ENCODE measurements around the gene BICRAL. TPM values are rescaled to one million over a fixed set of nuclear protein-coding genes. Genes with fewer than 3 reads are reported as not detected.
"Not testable (repeated sequence)": the region's sequence is repeated elsewhere in the genome, so short reads cannot be mapped to it uniquely, and the experiment has no call there.

The BICRAL gene
- total RNA-seq, 1 donor from 2014 or later, result 14.4 TPM

DNA sequence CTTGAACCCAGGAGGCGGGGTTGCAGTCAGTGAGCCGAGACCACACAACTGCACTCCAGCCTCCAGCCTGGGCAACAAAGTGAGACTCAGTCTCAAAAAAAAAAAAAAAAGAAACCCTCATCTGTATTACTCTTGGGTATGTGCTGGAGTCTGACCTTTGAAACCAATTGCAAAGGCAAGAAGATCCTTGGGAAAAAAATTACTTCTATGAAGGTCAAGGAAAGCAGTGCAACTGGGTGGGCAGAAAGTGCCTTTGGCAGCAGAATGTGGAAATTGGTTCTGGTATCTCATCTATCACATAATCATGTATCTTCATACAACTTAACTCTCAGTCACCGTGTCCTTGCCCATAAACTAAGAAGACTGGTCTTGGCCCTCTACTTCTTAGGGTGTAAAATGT, 89.9 kb downstream of the BICRAL start:
- Mint-ChIP-seq H3K4me1 (ENCODE audit: low read depth) (no peaks in the 10 kb centered on the region), H3K27me3 (no peaks in the 10 kb centered on the region), H3K9me3 (ENCODE audit: low read depth) (no peaks in the 10 kb centered on the region), H3K4me3 (ENCODE audit: low read depth) (no peak overlapping the region), H3K36me3 (ENCODE audit: insufficient read depth) (no peaks in the 10 kb centered on the region), H3K27ac (no peak overlapping the region)
- no peak for DNase-seq (ENCODE audit: low spot score, unreplicated experiment)
- no peak for TF ChIP-seq CTCF (IDR thresholded peaks at IDR 0.05; ENCODE audit: unreplicated experiment)

- H3K27ac Mint-ChIP-seq, result no peak overlapping the region
- H3K27me3 Mint-ChIP-seq, result no peaks in the 10 kb centered on the region
- no peak for DNase-seq (ENCODE audit: low spot score, unreplicated experiment)
- no peaks in the 10 kb centered on the region for H3K9me3 Mint-ChIP-seq (ENCODE audit: low read depth)
- H3K4me1 Mint-ChIP-seq (ENCODE audit: low read depth), result no peaks in the 10 kb centered on the region
- TF ChIP-seq CTCF (IDR thresholded peaks at IDR 0.05; ENCODE audit: unreplicated experiment), result no peak
- no peak overlapping the region for H3K4me3 Mint-ChIP-seq (ENCODE audit: low read depth)
- no peaks in the 10 kb centered on the region for H3K36me3 Mint-ChIP-seq (ENCODE audit: insufficient read depth)
Measured at GRCh38 chr6:42873313-42873712, 91.5 kb downstream of the BICRAL start.

- H3K36me3 Mint-ChIP-seq (ENCODE audit: insufficient read depth), result peaks cover 2% of the 10 kb centered on the region
- no peaks in the 10 kb centered on the region for H3K27me3 Mint-ChIP-seq
- peaks cover 6% of the 10 kb centered on the region for H3K4me1 Mint-ChIP-seq (ENCODE audit: low read depth)
- DNase-seq (ENCODE audit: low spot score, unreplicated experiment), result no peak
- H3K4me3 Mint-ChIP-seq (ENCODE audit: low read depth), result peak overlapping the region; percentile 50
- H3K9me3 Mint-ChIP-seq (ENCODE audit: low read depth), result no peaks in the 10 kb centered on the region
- H3K27ac Mint-ChIP-seq, result no peak overlapping the region
- no peak for TF ChIP-seq CTCF (IDR thresholded peaks at IDR 0.05; ENCODE audit: unreplicated experiment)
Measured at GRCh38 chr6:42877695-42878094, 95.8 kb downstream of the BICRAL start.

- peaks cover 12% of the 10 kb centered on the region for H3K36me3 Mint-ChIP-seq (ENCODE audit: insufficient read depth)
- H3K4me3 Mint-ChIP-seq (ENCODE audit: low read depth), result peak within 1 kb of the TSS; percentile 98
- peaks cover 6% of the 10 kb centered on the region for H3K4me1 Mint-ChIP-seq (ENCODE audit: low read depth)
- H3K27me3 Mint-ChIP-seq, result no peaks in the 10 kb centered on the region
- peak within 1 kb of the TSS; percentile 100 for H3K27ac Mint-ChIP-seq
- peak; percentile 48 for DNase-seq (ENCODE audit: low spot score, unreplicated experiment)
- no peaks in the 10 kb centered on the region for H3K9me3 Mint-ChIP-seq (ENCODE audit: low read depth)
- TF ChIP-seq CTCF (IDR thresholded peaks at IDR 0.05; ENCODE audit: unreplicated experiment), result peak; percentile 25
Measured at GRCh38 chr6:42879372-42880239, 97.8 kb downstream of the BICRAL start, which contains the start of gene RPL7L1. TSS of gene RPL7L1 (plus strand) at chr6:42879616. CDS start at chr6:42879911, 295 bp downstream.

DNA sequence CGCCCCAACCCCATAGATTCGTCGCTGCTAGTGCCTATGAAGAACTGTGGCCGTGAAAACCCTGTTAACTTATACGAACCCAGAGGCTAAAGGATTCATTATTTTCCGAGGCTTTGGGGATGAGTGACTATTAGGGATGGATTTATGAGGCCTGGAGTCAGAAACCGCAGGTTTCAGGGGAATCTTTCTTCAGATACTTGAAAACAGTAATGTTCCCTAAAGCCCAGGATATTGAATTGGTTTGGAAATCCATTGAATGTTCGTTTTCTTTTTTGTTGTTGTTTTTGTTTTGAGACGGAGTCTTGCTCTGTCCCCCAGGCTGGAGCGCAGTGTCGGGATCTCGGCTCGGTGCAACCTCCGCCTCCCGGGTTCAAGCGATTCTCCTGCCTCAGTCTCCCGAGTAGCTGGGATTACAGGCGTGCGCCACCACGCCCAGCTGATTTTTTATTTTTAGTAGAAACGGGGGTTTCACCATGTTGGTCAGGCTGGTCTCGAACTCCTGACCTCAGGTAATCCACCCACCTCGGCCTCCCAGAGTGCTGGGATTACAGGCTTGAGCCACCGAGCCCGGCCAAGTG, 98.5 kb downstream of the BICRAL start:
- peak overlapping the region; percentile 100 for H3K27ac Mint-ChIP-seq
- DNase-seq (ENCODE audit: low spot score, unreplicated experiment); H3K27me3 Mint-ChIP-seq; H3K4me1 Mint-ChIP-seq (ENCODE audit: low read depth); H3K9me3 Mint-ChIP-seq (ENCODE audit: low read depth): not testable (repeated sequence)
- H3K4me3 Mint-ChIP-seq (ENCODE audit: low read depth), result peak overlapping the region; percentile 98
- peaks cover 14% of the 10 kb centered on the region for H3K36me3 Mint-ChIP-seq (ENCODE audit: insufficient read depth)

GRCh38 chr6:42880871-42881270, 99.0 kb downstream of the BICRAL start:
- peak overlapping the region; percentile 100 for H3K27ac Mint-ChIP-seq
- peaks cover 17% of the 10 kb centered on the region for H3K36me3 Mint-ChIP-seq (ENCODE audit: insufficient read depth)
- H3K9me3 Mint-ChIP-seq (ENCODE audit: low read depth); H3K27me3 Mint-ChIP-seq; H3K4me1 Mint-ChIP-seq (ENCODE audit: low read depth); DNase-seq (ENCODE audit: low spot score, unreplicated experiment): not testable (repeated sequence)
- peak overlapping the region; percentile 98 for H3K4me3 Mint-ChIP-seq (ENCODE audit: low read depth)
